Psoas muscle (tissue), 8 donors: ENCODE data around the gene RAB31. TPM values are rescaled to one million over a fixed set of nuclear protein-coding genes. Genes with fewer than 3 reads are reported as not detected.
"Not testable (repeated sequence)": the region's sequence is repeated elsewhere in the genome, so short reads cannot be mapped to it uniquely, and the experiment has no call there.

Source experiments
- ATAC-seq, 4 donors: fragments of 200-7000 bp; cut with Tn5 transposase; one replicate each; pipeline ENCODE4 v1.9.1; 2020; ENCODE audit warnings: moderate library complexity in 3 of 4, mild to moderate bottlenecking in 2 of 4
- DNase-seq, 2 donors: peaks; one replicate each; pipeline ENCODE4 v3.0.0-alpha.2; 2020
- H3K27ac ChIP-seq: fragments of 200-600 bp; one replicate; pipeline ENCODE4 v1.8.0; 2022
- H3K27me3 ChIP-seq, 3 donors: fragments of 200-600 bp in 1 of 3; one replicate each; pipeline versions ENCODE4 v1.6.1 to v1.8.0; 2013 to 2022; ENCODE audit warnings: low read length in 2 of 3, mild to moderate bottlenecking in 2 of 3, moderate library complexity in 1 of 3; ENCODE audit not compliant: insufficient read depth in 3 of 3
- H3K36me3 ChIP-seq, 2 donors: fragments of 200-600 bp in 1 of 2; one replicate each; pipeline versions ENCODE4 v1.6.1 to v1.8.0; 2013 to 2022; ENCODE audit warnings: low read depth in 1 of 2, mild to moderate bottlenecking in 1 of 2, moderate library complexity in 1 of 2; ENCODE audit not compliant: insufficient read depth in 1 of 2
- H3K4me1 ChIP-seq: fragments of 200-600 bp; one replicate; pipeline ENCODE4 v1.8.0; 2022
- H3K4me3 ChIP-seq: fragments of 200-600 bp; one replicate; pipeline ENCODE4 v1.8.0; 2022; ENCODE audit warnings: mild to moderate bottlenecking
- H3K9me3 ChIP-seq: fragments of 200-600 bp; one replicate; pipeline ENCODE4 v1.8.0; 2022
- WGBS, 3 donors: extraction: QIAGEN DNeasy Blood & Tissue Kit; methylation state at CpG; one replicate each; pipeline versions ENCODE4 v1.1.6 to v1.1.7; 2013; 5-methylcytosine and 5-hydroxymethylcytosine counted together
- intact Hi-C, 2 donors: fragments of 100-400 bp; cut with DNase I; formaldehyde crosslinking; loops; one replicate each; pipeline versions ENCODE4 v1.11.0 to v1.14.2; 2022
- polyA plus RNA-seq, 3 donors: library from polyadenylated mRNA; stranded (reverse); fragments of 200-250 nt; gene quantifications; one replicate each; pipeline ENCODE4 v1.2.3, GENCODE V29; 2013
- total RNA-seq, 4 donors: library from RNA; stranded (reverse); fragmentation: NEBNext Ultra II Directional in 2 of 4; extraction: Animal tissue kit (Norgen Biotek cat#: 25700) in 2 of 4; gene quantifications; one replicate each; pipeline versions ENCODE4 v1.2.1 to v1.2.4, GENCODE V29; 2021 to 2023
- TF ChIP-seq, protein P1 (sequence below): fragments of 200-600 bp; IDR thresholded peaks from one replicate; pipeline ENCODE4 v1.8.0; 2022; ENCODE audit warnings: antibody characterized with exemption
- donor health status: healthy with polysubstance abuse.
- donor health status: DM: no; HTN: no; CAD: no; lungs with moderate emphysema.
- donor health status: Bipolar disorder and iron deficiency.
- donor health status: healthy.
- donor health status: DM: yes; HTN: yes; CAD: no.
- donor health status: DM: no; HTN: no; CAD: no.
- donor health status: DM: no; HTN: no; CAD: no.
- donor health status: DM: yes; HTN: yes; CAD: no.

Gene RAB31
- total and polyA plus RNA-seq, 7 donors = 2.2 to 8.9 (median 5.3) TPM

- no peaks in the 10 kb centered on the region for H3K9me3 ChIP-seq
- intact Hi-C loops = loop anchor here in 1 of 2 donors (10.0 kb wide), 1 partner anchor 152 kb away; the partner anchor contains the start of gene PPP4R1
- H3K4me3 ChIP-seq = no peak overlapping the region
- DNase-seq (no peak), ATAC-seq (no peak)
- no peak overlapping the region for H3K27ac ChIP-seq
- TF ChIP-seq, protein P1, sequence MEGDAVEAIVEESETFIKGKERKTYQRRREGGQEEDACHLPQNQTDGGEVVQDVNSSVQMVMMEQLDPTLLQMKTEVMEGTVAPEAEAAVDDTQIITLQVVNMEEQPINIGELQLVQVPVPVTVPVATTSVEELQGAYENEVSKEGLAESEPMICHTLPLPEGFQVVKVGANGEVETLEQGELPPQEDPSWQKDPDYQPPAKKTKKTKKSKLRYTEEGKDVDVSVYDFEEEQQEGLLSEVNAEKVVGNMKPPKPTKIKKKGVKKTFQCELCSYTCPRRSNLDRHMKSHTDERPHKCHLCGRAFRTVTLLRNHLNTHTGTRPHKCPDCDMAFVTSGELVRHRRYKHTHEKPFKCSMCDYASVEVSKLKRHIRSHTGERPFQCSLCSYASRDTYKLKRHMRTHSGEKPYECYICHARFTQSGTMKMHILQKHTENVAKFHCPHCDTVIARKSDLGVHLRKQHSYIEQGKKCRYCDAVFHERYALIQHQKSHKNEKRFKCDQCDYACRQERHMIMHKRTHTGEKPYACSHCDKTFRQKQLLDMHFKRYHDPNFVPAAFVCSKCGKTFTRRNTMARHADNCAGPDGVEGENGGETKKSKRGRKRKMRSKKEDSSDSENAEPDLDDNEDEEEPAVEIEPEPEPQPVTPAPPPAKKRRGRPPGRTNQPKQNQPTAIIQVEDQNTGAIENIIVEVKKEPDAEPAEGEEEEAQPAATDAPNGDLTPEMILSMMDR = no peak
- 55 to 100% (median 95%) methylated on average over 1 of the region's 1 CpG for WGBS, 3 donors
- H3K27me3 ChIP-seq = no peaks in the 10 kb centered on the region
- H3K36me3 ChIP-seq = no peaks in the 10 kb centered on the region
- no peaks in the 10 kb centered on the region for H3K4me1 ChIP-seq
Observed at GRCh38 chr18:9766740-9767139, 58.6 kb downstream of the RAB31 start.

DNA sequence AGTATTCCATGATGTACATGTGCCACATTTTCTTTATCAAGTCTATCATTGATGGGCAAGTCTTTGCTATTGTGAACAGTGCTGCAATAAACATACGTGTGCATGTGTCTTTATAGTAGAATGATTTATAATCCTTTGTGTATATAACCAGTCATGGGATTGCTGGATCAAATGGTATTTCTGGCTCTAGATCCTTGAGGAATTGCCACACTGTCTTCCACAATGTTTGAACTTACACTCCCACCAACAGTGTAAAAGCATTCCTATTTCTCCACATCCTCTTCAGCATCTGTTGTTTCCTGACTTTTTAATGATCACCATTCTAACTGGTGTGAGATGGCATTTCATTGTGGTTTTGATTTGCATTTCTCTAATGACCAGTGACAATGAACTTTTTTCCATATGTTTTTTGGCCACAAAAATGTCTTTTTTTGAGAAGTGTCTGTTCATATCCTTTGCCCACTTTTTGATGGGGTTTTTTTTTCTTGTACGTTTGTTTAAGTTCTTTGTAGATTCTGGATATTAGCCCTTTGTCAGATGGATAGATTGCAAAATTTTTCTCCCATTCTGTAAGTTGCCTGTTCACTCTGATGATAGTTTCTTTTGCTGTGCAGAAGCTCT lies 60.1 kb downstream of the RAB31 start:
- intact Hi-C loops = loop anchor here in 1 of 2 donors (10.0 kb wide), 1 partner anchor 153 kb away; the partner anchor contains the start of gene PPP4R1
- WGBS, 3 donors = 45 to 98% (median 60%) methylated on average over 2 of the region's 2 CpGs
- not testable (repeated sequence) for H3K27me3 ChIP-seq, DNase-seq, ATAC-seq, H3K4me1 ChIP-seq, H3K4me3 ChIP-seq, H3K36me3 ChIP-seq, H3K9me3 ChIP-seq, H3K27ac ChIP-seq

GRCh38 chr18:9770111-9770510 lies 62.0 kb downstream of the RAB31 start:
- intact Hi-C loops = loop anchor here (5.0 kb wide), 3 partner anchors 88 to 193 kb away; partner anchors contain the start of gene PPP4R1 (in 1 of the 2)
- 74 to 82% (median 74%) methylated on average over 3 of the region's 3 CpGs for WGBS, 3 donors

DNA sequence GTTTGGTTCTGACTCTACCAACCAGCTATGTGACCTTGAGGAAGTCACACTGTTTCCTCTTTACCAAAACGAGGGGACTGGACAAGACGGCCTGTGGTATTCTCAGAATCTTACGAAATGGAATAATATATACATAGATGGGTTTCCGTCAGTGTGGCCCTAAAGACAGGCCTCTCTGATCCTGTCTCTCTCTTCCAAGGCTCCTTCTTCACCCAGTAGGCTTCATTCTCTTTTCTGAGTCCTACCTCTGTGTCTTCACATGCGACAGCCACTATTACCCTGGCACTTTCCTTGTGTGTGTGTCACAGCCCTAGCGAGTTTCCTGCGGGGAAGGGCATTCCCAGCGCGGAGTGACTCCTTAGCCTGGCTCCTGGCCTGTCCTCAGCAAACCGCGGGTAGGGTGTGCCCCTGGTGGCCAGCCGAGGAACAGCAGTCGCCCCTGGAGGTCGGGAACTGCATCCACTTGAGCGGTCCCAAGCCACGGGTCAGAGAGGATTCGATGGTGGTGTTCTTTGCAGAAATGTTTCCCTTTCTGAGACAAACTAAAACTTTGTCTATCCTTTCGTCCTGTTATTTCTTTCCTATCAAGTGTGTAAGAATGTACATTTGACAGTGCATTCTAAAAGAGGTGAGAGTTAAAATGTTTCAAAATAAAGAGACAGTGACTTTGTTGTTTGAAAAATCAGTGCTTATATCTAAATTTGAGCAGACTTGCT lies 63.3 kb downstream of the RAB31 start:
- DNase-seq (peak; percentile 86 to 92), ATAC-seq (peak; percentile 97 to 99 (median 98))
- Histone ChIP-seq H3K9me3 (no peaks in the 10 kb centered on the region), H3K27me3 (no peaks in the 10 kb centered on the region), H3K36me3 (no peaks in the 10 kb centered on the region), H3K4me3 (no peak overlapping the region), H3K4me1 (no peaks in the 10 kb centered on the region), H3K27ac (no peak overlapping the region)
- WGBS, 3 donors = 21 to 25% (median 22%) methylated on average over 18 of the region's 18 CpGs
- TF ChIP-seq, protein P1 = peak; percentile 98
- intact Hi-C loops = loop anchor here (5.0 kb wide), 3 partner anchors 89 to 194 kb away; partner anchors contain the start of gene PPP4R1 (in 1 of the 2)

More at GRCh38 chr18:9770111-9770510, 62.0 kb downstream of the RAB31 start:
- not testable (repeated sequence) for H3K36me3 ChIP-seq, H3K27ac ChIP-seq, H3K4me3 ChIP-seq, DNase-seq, H3K4me1 ChIP-seq, H3K9me3 ChIP-seq, ATAC-seq, H3K27me3 ChIP-seq

- no peak for DNase-seq
- TF ChIP-seq, protein P1 = no peak
- H3K4me3 ChIP-seq = no peak overlapping the region
- ATAC-seq = no peak
- H3K36me3 ChIP-seq = no peaks in the 10 kb centered on the region
- WGBS, 3 donors = 85 to 91% (median 89%) methylated on average over 14 of the region's 14 CpGs
- no peak overlapping the region for H3K27ac ChIP-seq
- intact Hi-C loops = loop anchor here (5.0 kb wide), 3 partner anchors 90 to 195 kb away; partner anchors contain the start of gene PPP4R1 (in 1 of the 2)
- no peaks in the 10 kb centered on the region for H3K4me1 ChIP-seq
- H3K27me3 ChIP-seq = no peaks in the 10 kb centered on the region
- no peaks in the 10 kb centered on the region for H3K9me3 ChIP-seq
Observed at GRCh38 chr18:9771977-9772660, 64.0 kb downstream of the RAB31 start.
